GM10266 (cell line): Measurements from ENCODE around the gene SPAG17.

Experiments
- DNase-seq: peaks from one replicate; pipeline ENCODE4 v3.0.0; 2012; ENCODE audit errors: extremely low spot score
- TF ChIP-seq, protein P1 (sequence below): IDR thresholded peaks from 2 replicates; pipeline ENCODE4 v1.5.1; 2012; ENCODE audit warnings: mild to moderate bottlenecking, low read depth; ENCODE audit not compliant: control insufficient read depth, insufficient read depth; ENCODE audit errors: missing control alignments

Gene SPAG17

GRCh38 chr1:118210051-118210722 lies 25.2 kb upstream of the SPAG17 start:
- TF ChIP-seq, protein P1, sequence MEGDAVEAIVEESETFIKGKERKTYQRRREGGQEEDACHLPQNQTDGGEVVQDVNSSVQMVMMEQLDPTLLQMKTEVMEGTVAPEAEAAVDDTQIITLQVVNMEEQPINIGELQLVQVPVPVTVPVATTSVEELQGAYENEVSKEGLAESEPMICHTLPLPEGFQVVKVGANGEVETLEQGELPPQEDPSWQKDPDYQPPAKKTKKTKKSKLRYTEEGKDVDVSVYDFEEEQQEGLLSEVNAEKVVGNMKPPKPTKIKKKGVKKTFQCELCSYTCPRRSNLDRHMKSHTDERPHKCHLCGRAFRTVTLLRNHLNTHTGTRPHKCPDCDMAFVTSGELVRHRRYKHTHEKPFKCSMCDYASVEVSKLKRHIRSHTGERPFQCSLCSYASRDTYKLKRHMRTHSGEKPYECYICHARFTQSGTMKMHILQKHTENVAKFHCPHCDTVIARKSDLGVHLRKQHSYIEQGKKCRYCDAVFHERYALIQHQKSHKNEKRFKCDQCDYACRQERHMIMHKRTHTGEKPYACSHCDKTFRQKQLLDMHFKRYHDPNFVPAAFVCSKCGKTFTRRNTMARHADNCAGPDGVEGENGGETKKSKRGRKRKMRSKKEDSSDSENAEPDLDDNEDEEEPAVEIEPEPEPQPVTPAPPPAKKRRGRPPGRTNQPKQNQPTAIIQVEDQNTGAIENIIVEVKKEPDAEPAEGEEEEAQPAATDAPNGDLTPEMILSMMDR: no peak
- DNase-seq: no peak

DNA sequence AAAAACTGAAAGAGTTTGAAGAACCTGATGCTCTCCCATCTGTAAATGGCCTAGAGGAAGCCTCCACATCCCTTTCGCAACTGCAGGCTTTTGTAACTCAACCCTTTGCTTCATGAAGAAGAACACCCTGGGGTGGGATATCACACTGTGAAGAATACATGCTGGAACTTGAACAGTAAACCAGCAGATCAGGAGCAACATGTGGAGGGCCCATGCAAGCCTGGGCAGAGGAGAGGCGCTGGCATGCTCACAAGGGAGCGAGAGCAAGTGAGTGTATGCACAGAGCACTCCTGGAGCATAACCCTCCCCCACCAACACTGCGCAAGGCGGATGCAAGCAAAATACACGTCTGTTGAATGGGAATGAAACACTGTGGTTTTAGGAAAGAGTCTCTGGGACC lies 24.6 kb upstream of the SPAG17 start:
- TF ChIP-seq, protein P1: no peak
- no peak for DNase-seq

DNA sequence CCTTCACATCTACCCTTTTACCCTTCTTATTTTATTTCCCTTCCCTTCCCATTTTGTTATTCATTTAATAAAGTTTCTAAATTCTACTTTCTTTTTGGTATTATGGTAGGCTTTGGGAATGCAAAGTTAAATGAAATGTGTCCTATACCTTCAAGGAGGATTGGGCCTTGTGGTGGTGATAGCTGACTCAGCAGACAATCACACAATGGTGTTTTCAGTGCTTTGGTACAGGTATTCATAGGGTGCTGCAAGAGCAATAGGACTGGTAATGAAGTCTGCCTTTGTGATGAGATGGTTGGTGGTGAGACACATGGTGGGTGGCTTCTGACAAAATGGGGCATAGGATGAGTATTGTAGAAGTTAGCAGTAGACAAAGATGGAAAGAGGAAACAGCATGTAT lies 21.9 kb upstream of the SPAG17 start:
- no peak for DNase-seq
- TF ChIP-seq, protein P1: no peak

DNA sequence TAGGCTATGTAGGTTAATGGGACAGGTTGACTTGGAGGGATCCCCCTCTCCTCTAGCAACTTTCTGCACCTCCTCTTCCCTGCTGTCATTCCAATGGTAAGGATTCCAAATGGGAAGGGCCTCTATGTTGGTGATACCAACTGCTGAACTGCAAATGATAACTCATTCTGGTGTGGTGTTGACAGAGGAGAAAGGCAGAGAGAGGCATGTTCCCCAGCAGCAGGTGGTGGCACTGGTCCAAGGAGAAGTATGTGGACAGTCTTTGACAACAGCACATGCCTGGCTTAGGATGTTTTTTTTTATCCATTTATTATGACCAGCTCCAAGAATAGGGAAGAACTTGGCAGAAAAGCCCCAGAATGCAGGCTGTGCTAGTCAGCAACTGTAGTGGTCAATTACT lies 19.6 kb upstream of the SPAG17 start:
- DNase-seq: no peak
- TF ChIP-seq, protein P1: no peak

DNA sequence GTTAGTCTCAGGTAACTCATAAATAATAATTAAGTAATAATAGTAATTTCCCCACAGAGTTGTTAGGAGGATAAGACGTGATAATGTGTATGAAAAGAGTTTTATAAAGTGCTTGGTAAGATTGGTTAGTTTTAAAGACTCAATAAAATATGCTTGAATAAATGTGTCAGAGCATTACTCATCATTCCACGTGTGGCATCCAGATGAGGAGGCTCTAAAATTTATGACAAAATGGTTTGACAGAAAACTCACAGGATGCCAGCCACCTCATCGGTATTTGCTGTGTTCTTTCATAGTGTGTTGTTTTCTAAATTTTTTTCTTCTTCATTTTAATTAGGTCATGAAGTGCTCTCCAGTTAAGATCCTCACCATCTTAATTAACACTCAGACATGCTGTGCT lies 19.1 kb upstream of the SPAG17 start:
- TF ChIP-seq, protein P1: no peak

GRCh38 chr1:118202076-118202608 lies 17.1 kb upstream of the SPAG17 start:
- peak; percentile 10 for DNase-seq
- TF ChIP-seq, protein P1: no peak

More for the DNA sequence above, 19.1 kb upstream of the SPAG17 start:
- DNase-seq: no peak

- TF ChIP-seq, protein P1: no peak
- DNase-seq: peak; percentile 14
Observed at GRCh38 chr1:118201524-118201923, 16.5 kb upstream of the SPAG17 start.
